T-cell (primary cell): ENCODE measurements around the gene IFNL3. TPM values are rescaled to one million over a fixed set of nuclear protein-coding genes. Genes with fewer than 3 reads are reported as not detected.
A peak's percentile ranks its signal among the peaks of the same experiment; 100 is the strongest.

Source experiments
- ATAC-seq, 4 experiments: fragments of 200-7000 bp in 3 of 4; fragments of 150-1000 bp in 1 of 4; cut with Tn5 transposase; replicated peaks in 1 of 4; 1 replicate in 3 of 4; 2 replicates in 1 of 4; pipeline ENCODE4 v1.10.0; 2021; ENCODE audit warnings: moderate library complexity in 3 of 4, mild to moderate bottlenecking in 2 of 4, moderate number of reproducible peaks in 1 of 4
- CTCF ChIA-PET, 2 donors: fragments of 300-600 bp; sonication (Branson Sonifier 250); formaldehyde crosslinking; loops; one replicate each; lab custom pipeline; 2022; ENCODE audit warnings: antibody characterized with exemption in 2 of 2; lab: Charles Lee
- POLR2A ChIA-PET, 2 donors: fragments of 300-600 bp; sonication (Branson Sonifier 250); formaldehyde crosslinking; loops; one replicate each; lab custom pipeline; 2022; ENCODE audit warnings: antibody characterized with exemption in 2 of 2; lab: Charles Lee
- DNase-seq, 35 experiments: peaks; one replicate each; pipeline versions ENCODE4 v3.0.0 to v3.0.0-alpha.2; 2013 to 2023
- H3K27ac ChIP-seq: one replicate; pipeline ENCODE4 v1.5.1; 2013; ENCODE audit warnings: low read length
- H3K27me3 ChIP-seq, 2 experiments: replicated peaks in 1 of 2; 1 replicate in 1 of 2; 2 replicates in 1 of 2; pipeline versions ENCODE4 v1.6.1 to v1.7.0; 2013; ENCODE audit warnings: low read length in 1 of 2, mixed read lengths in 1 of 2; ENCODE audit not compliant: control insufficient read depth in 2 of 2, insufficient read depth in 2 of 2; ENCODE audit errors: extremely low read depth in 1 of 2
- H3K36me3 ChIP-seq, 2 donors: 1 replicate in 1 of 2; 2 replicates in 1 of 2; pipeline versions ENCODE4 v1.6.1 to v1.7.0; 2013; ENCODE audit warnings: low read length in 1 of 2; ENCODE audit not compliant: control insufficient read depth in 2 of 2, insufficient read depth in 1 of 2; ENCODE audit errors: extremely low read depth in 1 of 2
- H3K4me1 ChIP-seq, 2 experiments: 1 replicate in 1 of 2; 2 replicates in 1 of 2; pipeline versions ENCODE4 v1.6.1 to v1.7.0; 2013; ENCODE audit warnings: low read length in 2 of 2, mixed read lengths in 1 of 2; ENCODE audit not compliant: insufficient read depth in 2 of 2, control insufficient read depth in 1 of 2; ENCODE audit errors: extremely low read depth in 1 of 2
- H3K4me3 ChIP-seq, 2 donors: 1 replicate in 1 of 2; 2 replicates in 1 of 2; pipeline versions ENCODE4 v1.5.1 to v1.7.0; 2013; ENCODE audit warnings: mild to moderate bottlenecking in 2 of 2, low read length in 1 of 2, moderate library complexity in 1 of 2; ENCODE audit not compliant: control insufficient read depth in 1 of 2; ENCODE audit errors: extremely low read depth in 1 of 2
- H3K9me3 ChIP-seq: 2 replicates; pipeline ENCODE4 v1.7.0; 2013
- H3K27ac Mint-ChIP-seq, 2 donors: one replicate each; pipeline ENCODE4 v1.8.0; 2020 to 2021; ENCODE audit warnings: mild to moderate bottlenecking in 2 of 2, mixed read lengths in 2 of 2
- H3K27me3 Mint-ChIP-seq, 2 donors: one replicate each; pipeline ENCODE4 v1.8.0; 2021 to 2022; ENCODE audit warnings: mixed read lengths in 2 of 2
- H3K36me3 Mint-ChIP-seq: one replicate; pipeline ENCODE4 v1.8.0; 2021; ENCODE audit warnings: mixed read lengths
- H3K4me1 Mint-ChIP-seq, 3 donors: one replicate each; pipeline ENCODE4 v1.8.0; 2020 to 2022; ENCODE audit warnings: mixed read lengths in 3 of 3, mild to moderate bottlenecking in 1 of 3
- H3K4me3 Mint-ChIP-seq, 3 donors: one replicate each; pipeline ENCODE4 v1.8.0; 2020 to 2022; ENCODE audit warnings: mild to moderate bottlenecking in 3 of 3, mixed read lengths in 3 of 3, moderate library complexity in 3 of 3
- H3K9me3 Mint-ChIP-seq, 3 donors: one replicate each; pipeline ENCODE4 v1.8.0; 2020 to 2022; ENCODE audit warnings: mixed read lengths in 3 of 3
- WGBS: methylation state at CpG from one replicate; pipeline ENCODE4 v1.1.5; 2013; ENCODE audit warnings: missing lambda C conversion rate; ENCODE audit not compliant: insufficient coverage; 5-methylcytosine and 5-hydroxymethylcytosine counted together
- total RNA-seq, 35 experiments: library from RNA in 6 of 35; stranded (reverse) in 6 of 35; fragments of 120-200 nt in 1 of 35; gene quantifications; one replicate each; pipeline versions ENCODE4 v1.2.1 to v1.2.4 and lab custom pipeline; 2013 to 2026

Gene IFNL3
- total RNA-seq, 5 donors from 2014 or later (not counting 1 experiment from before 2014, with no cell fraction given), result not detected

- Histone ChIP-seq H3K27me3 (peaks cover 0 to 12% of the 10 kb centered on the region in 2 experiments), H3K4me1 (peaks cover 0 to 4% of the 10 kb centered on the region in 2 experiments), H3K27ac (no peak overlapping the region), H3K4me3 (no peak overlapping the region), H3K9me3 (no peaks in the 10 kb centered on the region), H3K36me3 (no peaks in the 10 kb centered on the region)
- no peaks in the 10 kb centered on the region for H3K9me3 Mint-ChIP-seq
- H3K4me1 Mint-ChIP-seq, result peaks cover 3 to 12% (median 7%) of the 10 kb centered on the region in 3 donors
- ChIA-PET CTCF (no interaction called here), POLR2A (interaction anchor here in 1 of 2 donors (0.7 kb wide), 1 partner anchor 8 kb away, joined by 6 read pairs; no protein-coding TSS in a partner anchor)
- H3K36me3 Mint-ChIP-seq, result no peaks in the 10 kb centered on the region
- WGBS, result 85% methylated on average over 26 of the region's 29 CpGs
- H3K27ac Mint-ChIP-seq, result no peak overlapping the region
- no peak for DNase-seq
- ATAC-seq, result no peak
- H3K27me3 Mint-ChIP-seq, result peaks cover 0 to 5% of the 10 kb centered on the region in 2 donors
- no peak overlapping the region for H3K4me3 Mint-ChIP-seq
Observed at GRCh38 chr19:39254531-39255345, 9.9 kb upstream of the IFNL3 start.

GRCh38 chr19:39253374-39254149 is 8.8 kb upstream of the IFNL3 start:
- no peak overlapping the region for H3K4me3 ChIP-seq
- peaks cover 0 to 4% of the 10 kb centered on the region in 2 experiments for H3K4me1 ChIP-seq
- H3K36me3 ChIP-seq, result no peaks in the 10 kb centered on the region
- H3K9me3 ChIP-seq, result no peaks in the 10 kb centered on the region
- Mint-ChIP-seq H3K9me3 (no peaks in the 10 kb centered on the region), H3K36me3 (no peaks in the 10 kb centered on the region), H3K4me3 (no peak overlapping the region), H3K4me1 (peaks cover 3 to 12% (median 7%) of the 10 kb centered on the region in 3 donors), H3K27ac (no peak overlapping the region), H3K27me3 (peaks cover 0 to 9% of the 10 kb centered on the region in 2 donors)
- no peak overlapping the region for H3K27ac ChIP-seq
- 100% methylated on average over 2 of the region's 8 CpGs for WGBS
- H3K27me3 ChIP-seq, result peaks cover 0 to 16% of the 10 kb centered on the region in 2 experiments
- DNase-seq (no peak), ATAC-seq (no peak)
- CTCF ChIA-PET, result no interaction called here
- POLR2A ChIA-PET, result no interaction called here

- ChIA-PET CTCF (interaction anchor here in 1 of 2 donors (0.6 kb wide), 1 partner anchor 1697 kb away, joined by 3 read pairs; no protein-coding TSS in a partner anchor), POLR2A (no interaction called here)
- no peak overlapping the region for H3K4me3 Mint-ChIP-seq
- H3K9me3 Mint-ChIP-seq, result no peaks in the 10 kb centered on the region
- peaks cover 0 to 9% of the 10 kb centered on the region in 2 donors for H3K27me3 Mint-ChIP-seq
- DNase-seq (no peak), ATAC-seq (no peak)
- H3K36me3 ChIP-seq, result no peaks in the 10 kb centered on the region
- peaks cover 0 to 5% of the 10 kb centered on the region in 2 experiments for H3K4me1 ChIP-seq
- H3K9me3 ChIP-seq, result no peaks in the 10 kb centered on the region
- H3K27me3 ChIP-seq, result peaks cover 0 to 26% of the 10 kb centered on the region in 2 experiments
- no peak overlapping the region for H3K27ac Mint-ChIP-seq
- no peak overlapping the region for H3K4me3 ChIP-seq
- WGBS, result 47% methylated on average over 2 of the region's 3 CpGs
- H3K36me3 Mint-ChIP-seq, result no peaks in the 10 kb centered on the region
- peaks cover 0 to 12% (median 2%) of the 10 kb centered on the region in 3 donors for H3K4me1 Mint-ChIP-seq
- no peak overlapping the region for H3K27ac ChIP-seq
Observed at GRCh38 chr19:39252458-39252857, 7.7 kb upstream of the IFNL3 start.

GRCh38 chr19:39251846-39252245 is 7.0 kb upstream of the IFNL3 start:
- H3K36me3 ChIP-seq, result no peaks in the 10 kb centered on the region
- peaks cover 0 to 32% of the 10 kb centered on the region in 2 experiments for H3K27me3 ChIP-seq
- ATAC-seq, result no peak
- no peak for DNase-seq
- WGBS, result 42% methylated on average over 2 of the region's 3 CpGs
- no peaks in the 10 kb centered on the region for H3K9me3 ChIP-seq
- no peak overlapping the region for H3K27ac Mint-ChIP-seq
- H3K36me3 Mint-ChIP-seq, result no peaks in the 10 kb centered on the region
- POLR2A ChIA-PET, result interaction anchor here in 1 of 2 donors (0.6 kb wide), 1 partner anchor 290 kb away, joined by 3 read pairs; no protein-coding TSS in a partner anchor
- peaks cover 0 to 11% of the 10 kb centered on the region in 2 donors for H3K27me3 Mint-ChIP-seq
- no peak overlapping the region for H3K27ac ChIP-seq
- peaks cover 2 to 12% (median 4%) of the 10 kb centered on the region in 3 donors for H3K4me1 Mint-ChIP-seq
- no peak overlapping the region for H3K4me3 ChIP-seq
- peaks cover 0 to 12% of the 10 kb centered on the region in 2 experiments for H3K4me1 ChIP-seq
- no peaks in the 10 kb centered on the region for H3K9me3 Mint-ChIP-seq
- CTCF ChIA-PET, result interaction anchor here in 1 of 2 donors (0.6 kb wide), 1 partner anchor 1698 kb away, joined by 3 read pairs; no protein-coding TSS in a partner anchor
- H3K4me3 Mint-ChIP-seq, result no peak overlapping the region

- Mint-ChIP-seq H3K4me3 (no peak overlapping the region), H3K4me1 (peaks cover 2 to 12% (median 4%) of the 10 kb centered on the region in 3 donors), H3K27ac (no peak overlapping the region), H3K27me3 (peaks cover 0 to 12% of the 10 kb centered on the region in 2 donors), H3K36me3 (no peaks in the 10 kb centered on the region), H3K9me3 (no peaks in the 10 kb centered on the region)
- DNase-seq (no peak), ATAC-seq (no peak)
- Histone ChIP-seq H3K27me3 (peaks cover 0 to 33% of the 10 kb centered on the region in 2 experiments), H3K4me1 (peaks cover 0 to 12% of the 10 kb centered on the region in 2 experiments), H3K4me3 (no peak overlapping the region), H3K27ac (no peak overlapping the region), H3K36me3 (no peaks in the 10 kb centered on the region), H3K9me3 (no peaks in the 10 kb centered on the region)
- CTCF ChIA-PET, result no interaction called here
- 67% methylated on average over 1 of the region's 5 CpGs for WGBS
- POLR2A ChIA-PET, result interaction anchor here in 1 of 2 donors (0.6 kb wide), 1 partner anchor 289 kb away, joined by 3 read pairs; no protein-coding TSS in a partner anchor
Observed at GRCh38 chr19:39251081-39251480, 6.3 kb upstream of the IFNL3 start.

GRCh38 chr19:39248806-39249205 is 4.0 kb upstream of the IFNL3 start, which contains the start of gene IFNL4:
TSS of gene IFNL4 (minus strand) at chr19:39248856.
- peaks cover 0 to 26% of the 10 kb centered on the region in 2 experiments for H3K27me3 ChIP-seq
- H3K4me3 ChIP-seq, result peak within 1 kb of the TSS in 1 of 2 donors; percentile 44
- peaks cover 0 to 12% of the 10 kb centered on the region in 2 experiments for H3K4me1 ChIP-seq
- peak within 1 kb of the TSS in 1 of 3 donors; percentile 33 for H3K4me3 Mint-ChIP-seq
- no peaks in the 10 kb centered on the region for H3K36me3 Mint-ChIP-seq
- no peak for DNase-seq
- H3K36me3 ChIP-seq, result no peaks in the 10 kb centered on the region
- peaks cover 0 to 9% of the 10 kb centered on the region in 2 donors for H3K27me3 Mint-ChIP-seq
- ATAC-seq, result no peak
- H3K9me3 Mint-ChIP-seq, result no peaks in the 10 kb centered on the region
- no peaks in the 10 kb centered on the region for H3K9me3 ChIP-seq
- H3K4me1 Mint-ChIP-seq, result peaks cover 2 to 12% (median 4%) of the 10 kb centered on the region in 3 donors
- 94% methylated on average over 11 of the region's 13 CpGs for WGBS
- no peak within 1 kb of the TSS for H3K27ac Mint-ChIP-seq
- ChIA-PET POLR2A (no interaction called here), CTCF (no interaction called here)
- no peak within 1 kb of the TSS for H3K27ac ChIP-seq
